COLO668 (cell line): ENCODE data around the gene GLRX.

Experiments
- DNase-seq: peaks from one replicate; lab custom pipeline; 2025; ENCODE audit not compliant: unreplicated experiment; lab: John Stamatoyannopoulos, UW

GLRX gene

GRCh38 chr5:95810305-95811125 is 12.0 kb downstream of the GLRX start:
- no peak for DNase-seq

- DNase-seq, result no peak
Measured at GRCh38 chr5:95809414-95809960, 13.0 kb downstream of the GLRX start.

GRCh38 chr5:95808686-95809413 is 13.7 kb downstream of the GLRX start:
- no peak for DNase-seq

GRCh38 chr5:95808013-95808685 is 14.4 kb downstream of the GLRX start:
- DNase-seq, result no peak

GRCh38 chr5:95806687-95807086 is 15.8 kb downstream of the GLRX start:
- DNase-seq, result no peak

- DNase-seq, result no peak
Measured at GRCh38 chr5:95804736-95805539, 17.6 kb downstream of the GLRX start.

- no peak for DNase-seq
Measured at GRCh38 chr5:95803271-95804148, 19.0 kb downstream of the GLRX start.

GRCh38 chr5:95801961-95802360 is 20.6 kb downstream of the GLRX start:
- no peak for DNase-seq

- no peak for DNase-seq
Measured at GRCh38 chr5:95801532-95801931, 21.0 kb downstream of the GLRX start.

- no peak for DNase-seq
Measured at GRCh38 chr5:95800553-95800952, 22.0 kb downstream of the GLRX start.

GRCh38 chr5:95799191-95799835 is 23.2 kb downstream of the GLRX start:
- DNase-seq, result no peak

- no peak for DNase-seq
Measured at GRCh38 chr5:95798545-95798944, 24.0 kb downstream of the GLRX start.

- DNase-seq, result no peak
Measured at GRCh38 chr5:95798048-95798447, 24.5 kb downstream of the GLRX start.

GRCh38 chr5:95797301-95797700 is 25.2 kb downstream of the GLRX start:
- no peak for DNase-seq

GRCh38 chr5:95794070-95794516 is 28.4 kb downstream of the GLRX start:
- DNase-seq, result no peak

GRCh38 chr5:95791751-95792150 is 30.8 kb downstream of the GLRX start:
- DNase-seq, result no peak

GRCh38 chr5:95788493-95788892 is 34.0 kb downstream of the GLRX start:
- no peak for DNase-seq

- no peak for DNase-seq
Measured at GRCh38 chr5:95786821-95787418, 35.6 kb downstream of the GLRX start.
